H1 (cell line): ENCODE measurements around the gene GASK1B. TPM values are rescaled to one million over a fixed set of nuclear protein-coding genes. Genes with fewer than 3 reads are reported as not detected.

Experiments used
- CTCF ChIA-PET: fragments of 300-600 bp; sonication (Branson Sonifier 250); formaldehyde crosslinking; loops from one replicate; lab custom pipeline; 2021; ENCODE audit not compliant: partially characterized antibody; lab: Charles Lee
- POLR2A ChIA-PET: fragments of 300-600 bp; sonication (Branson Sonifier 250); formaldehyde crosslinking; loops from one replicate; lab custom pipeline; 2021; ENCODE audit warnings: inconsistent platforms; ENCODE audit not compliant: partially characterized antibody; lab: Charles Lee
- DNase-seq, 2 experiments: peaks; one replicate each; pipeline versions ENCODE4 v3.0.0 to v3.0.0-alpha.2; 2010 to 2022; ENCODE audit warnings: low spot score in 2 of 2, low read depth in 1 of 2, mixed read lengths in 1 of 2
- FAIRE-seq: peaks from 2 replicates; lab custom pipeline; 2011; peaks lifted over from hg19 to GRCh38; lab: Jason Lieb, UNC
- H2AFZ ChIP-seq: 2 replicates; pipeline ENCODE4 v1.8.1; 2012; ENCODE audit warnings: low read length, inconsistent platforms
- H2AK5ac ChIP-seq: 2 replicates; pipeline ENCODE4 v1.6.1; 2013; ENCODE audit warnings: low read depth, low read length
- H2BK120ac ChIP-seq: replicated peaks from 2 replicates; pipeline ENCODE3; 2013; ENCODE audit warnings: low read depth, low read length, inconsistent platforms
- H2BK12ac ChIP-seq: 2 replicates; pipeline ENCODE4 v1.6.1; 2013; ENCODE audit warnings: low read depth, low read length
- H2BK15ac ChIP-seq: 2 replicates; pipeline ENCODE4 v1.6.1; 2013; ENCODE audit warnings: low read length
- H2BK20ac ChIP-seq: 2 replicates; pipeline ENCODE4 v1.6.1; 2013; ENCODE audit warnings: low read length
- H2BK5ac ChIP-seq: 2 replicates; pipeline ENCODE4 v1.6.1; 2013; ENCODE audit warnings: low read depth, low read length
- H3K14ac ChIP-seq: 2 replicates; pipeline ENCODE4 v1.6.1; 2013; ENCODE audit warnings: inconsistent platforms; ENCODE audit not compliant: insufficient read length
- H3K18ac ChIP-seq: 2 replicates; pipeline ENCODE4 v1.6.1; 2013; ENCODE audit warnings: low read length; ENCODE audit errors: extremely low read depth
- H3K23ac ChIP-seq: 2 replicates; pipeline ENCODE4 v1.6.1; 2013; ENCODE audit warnings: inconsistent platforms; ENCODE audit not compliant: insufficient read length
- H3K23me2 ChIP-seq: 2 replicates; pipeline ENCODE4 v1.6.1; 2013; ENCODE audit warnings: low read depth, low read length
- H3K27ac ChIP-seq: 2 replicates; pipeline ENCODE4 v1.6.1; 2011; ENCODE audit warnings: low read depth, low read length, inconsistent platforms
- H3K27me3 ChIP-seq, 4 experiments: replicated peaks in 1 of 4; 1 replicate in 1 of 4; 2 replicates in 3 of 4; pipeline versions ENCODE4 v1.6.1 to v1.8.1; 2011 to 2013; ENCODE audit warnings: low read length in 3 of 4, mild to moderate bottlenecking in 3 of 4, inconsistent platforms in 2 of 4, mixed read lengths in 2 of 4, moderate library complexity in 1 of 4; ENCODE audit not compliant: control insufficient read depth in 3 of 4, insufficient read depth in 3 of 4; ENCODE audit errors: extremely low read depth in 1 of 4
- H3K36me3 ChIP-seq, 4 experiments: 2 replicates each; pipeline versions ENCODE4 v1.6.1 to v1.8.1; 2011 to 2013; ENCODE audit warnings: mild to moderate bottlenecking in 4 of 4, low read length in 3 of 4, moderate library complexity in 2 of 4, control low read depth in 1 of 4, inconsistent platforms in 1 of 4; ENCODE audit not compliant: insufficient read depth in 4 of 4, control insufficient read depth in 2 of 4
- H3K4ac ChIP-seq: replicated peaks from 2 replicates; pipeline ENCODE3; 2013; ENCODE audit warnings: low read length, low read depth, mixed read lengths, inconsistent platforms; ENCODE audit not compliant: insufficient read length
- H3K4me1 ChIP-seq, 4 experiments: replicated peaks in 1 of 4; 1 replicate in 1 of 4; 2 replicates in 3 of 4; pipeline versions ENCODE4 v1.6.1 to v1.8.1; 2011 to 2013; ENCODE audit warnings: low read length in 3 of 4, inconsistent platforms in 2 of 4, mixed read lengths in 1 of 4; ENCODE audit not compliant: insufficient read depth in 4 of 4, control insufficient read depth in 3 of 4
- H3K4me2 ChIP-seq, 2 experiments: 2 replicates each; pipeline versions ENCODE4 v1.6.1 to v1.8.1; 2011 to 2013; ENCODE audit warnings: low read depth in 2 of 2, low read length in 2 of 2, control low read depth in 1 of 2, inconsistent platforms in 1 of 2, mild to moderate bottlenecking in 1 of 2; ENCODE audit not compliant: insufficient read depth in 1 of 2
- H3K4me3 ChIP-seq, 4 experiments: fragments of 200-600, 300-600 bp in 1 of 4; sonication (generic), shearing (Covaris generic), sonication (Bioruptor Twin) in 1 of 4; 2 replicates each; pipeline versions ENCODE4 v1.5.1 to v1.8.1; 2011 to 2016; ENCODE audit warnings: low read length in 4 of 4, low read depth in 3 of 4, control low read depth in 2 of 4, inconsistent platforms in 2 of 4, mild to moderate bottlenecking in 2 of 4, mixed read lengths in 1 of 4, moderate library complexity in 1 of 4; ENCODE audit not compliant: insufficient read depth in 2 of 4; ENCODE audit errors: extremely low read depth in 1 of 4
- H3K56ac ChIP-seq: replicated peaks from 2 replicates; pipeline ENCODE3; 2013; ENCODE audit warnings: low read depth, mild to moderate bottlenecking, mixed read lengths, low read length, inconsistent platforms; ENCODE audit not compliant: insufficient read length
- H3K79me1 ChIP-seq: 2 replicates; pipeline ENCODE4 v1.6.1; 2013; ENCODE audit warnings: low read depth, low read length, control low read depth
- H3K79me2 ChIP-seq, 2 experiments: 2 replicates each; pipeline versions ENCODE4 v1.6.1 to v1.8.1; 2012 to 2013; ENCODE audit warnings: low read length in 2 of 2, mild to moderate bottlenecking in 2 of 2, inconsistent platforms in 1 of 2; ENCODE audit not compliant: insufficient read depth in 2 of 2, control insufficient read depth in 1 of 2
- H3K9ac ChIP-seq, 4 experiments: replicated peaks in 1 of 4; 1 replicate in 1 of 4; 2 replicates in 3 of 4; pipeline versions ENCODE4 v1.6.1 to v1.8.1; 2011 to 2013; ENCODE audit warnings: low read depth in 3 of 4, low read length in 3 of 4, control low read depth in 2 of 4, mild to moderate bottlenecking in 2 of 4, moderate library complexity in 2 of 4, inconsistent platforms in 1 of 4; ENCODE audit errors: extremely low read depth in 1 of 4
- H3K9me3 ChIP-seq, 2 experiments: 2 replicates each; pipeline versions ENCODE4 v1.6.1 to v1.8.1; 2012 to 2013; ENCODE audit warnings: mild to moderate bottlenecking in 2 of 2, moderate library complexity in 2 of 2, control low read depth in 1 of 2, inconsistent platforms in 1 of 2, low read depth in 1 of 2, low read length in 1 of 2, mixed read lengths in 1 of 2; ENCODE audit not compliant: insufficient read depth in 2 of 2
- H4K20me1 ChIP-seq, 2 experiments: replicated peaks in 1 of 2; 2 replicates each; pipeline versions ENCODE3 to v1.8.1; 2011 to 2013; ENCODE audit warnings: inconsistent platforms in 2 of 2, low read length in 2 of 2, mild to moderate bottlenecking in 1 of 2; ENCODE audit not compliant: insufficient read depth in 2 of 2, control insufficient read depth in 1 of 2
- H4K5ac ChIP-seq: 2 replicates; pipeline ENCODE4 v1.6.1; 2013; ENCODE audit warnings: low read length, low read depth, mixed read lengths, inconsistent platforms; ENCODE audit not compliant: insufficient read length
- H4K8ac ChIP-seq: 2 replicates; pipeline ENCODE4 v1.8.0; 2013; ENCODE audit warnings: mild to moderate bottlenecking, moderate library complexity, low read length, inconsistent platforms; ENCODE audit not compliant: insufficient read depth; ENCODE audit errors: extremely low read depth
- H4K91ac ChIP-seq: replicated peaks from 2 replicates; pipeline ENCODE3; 2013; ENCODE audit warnings: low read length, mixed read lengths, inconsistent platforms; ENCODE audit not compliant: insufficient read length
- CTBP2 ChIP-seq: IDR thresholded peaks from 2 replicates; pipeline ENCODE4 v1.7.0; 2011; ENCODE audit warnings: borderline replicate concordance, mild to moderate bottlenecking, moderate library complexity, mixed read lengths, low read length; ENCODE audit not compliant: insufficient read depth, insufficient read length
- JUND ChIP-seq: IDR thresholded peaks from 2 replicates; pipeline ENCODE4 v1.6.1; 2011; ENCODE audit warnings: mild to moderate bottlenecking, improper control_type of control experiment, low read length
- KDM4A ChIP-seq: IDR thresholded peaks from one replicate; pipeline ENCODE4 v1.7.1; 2012; ENCODE audit warnings: low read depth, mild to moderate bottlenecking, moderate library complexity, low read length, inconsistent platforms; ENCODE audit not compliant: severe bottlenecking
- WGBS, 2 experiments: shearing (Covaris generic) in 1 of 2; methylation state at CpG; one replicate each; pipeline versions ENCODE4 v1.1.6 to v1.1.7; 2013 to 2015; ENCODE audit warnings: low lambda C conversion rate in 2 of 2, mixed read lengths in 2 of 2, inconsistent platforms in 1 of 2, low coverage in 1 of 2, missing lambda C conversion rate in 1 of 2; ENCODE audit not compliant: insufficient replicate concordance in 2 of 2, insufficient coverage in 1 of 2, insufficient read length in 1 of 2; ENCODE audit errors: extremely low coverage in 1 of 2, missing lambda C conversion rate in 1 of 2; 5-methylcytosine and 5-hydroxymethylcytosine counted together
- polyA plus RNA-seq, 7 experiments: library from polyadenylated mRNA; depleted of rRNA in 3 of 7; stranded (reverse) in 5 of 7; unstranded in 2 of 7; fragments of >200 nt in 5 of 7; fragments of 200-250 nt in 2 of 7; gene quantifications; 1 replicate in 5 of 7; 2 replicates in 1 of 7; 4 replicates in 1 of 7; pipeline versions ENCODE4 v1.2.1 to v1.2.3, GENCODE V29; 2011 to 2013; ENCODE audit warnings: missing spikeins in 2 of 7, mixed read lengths in 2 of 7
- total RNA-seq: library from RNA; stranded (reverse); fragmentation: NEBNext Ultra II Directional; extraction: Animal tissue kit (Norgen Biotek cat#: 25700); gene quantifications from 2 replicates; pipeline ENCODE4 v1.2.1, GENCODE V29; 2021

The GASK1B gene
- total and polyA plus RNA-seq, 2 of the 8 experiments (the other 6 are each of a cell fraction or from before 2014, with no cell fraction given), result not detected

DNA sequence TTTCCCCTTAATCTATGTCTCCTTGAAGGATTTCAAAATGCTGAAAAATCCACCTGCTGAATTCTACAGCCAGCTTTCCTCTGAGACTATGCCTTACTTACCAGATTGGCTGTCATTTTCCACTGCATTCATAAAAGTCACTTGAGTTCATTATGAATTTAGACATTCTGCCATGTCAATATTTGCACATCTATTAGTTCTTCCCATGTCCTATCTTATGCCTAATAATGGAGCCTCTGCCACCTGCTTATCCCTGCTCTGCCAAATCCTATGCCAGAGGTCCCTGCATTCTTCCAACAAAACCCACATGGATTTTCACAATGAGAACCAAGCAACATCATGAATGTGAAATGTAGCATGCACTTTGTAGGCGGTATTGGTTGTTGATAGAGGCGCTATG lies 42.6 kb downstream of the GASK1B start:
- DNase-seq (no peak), FAIRE-seq (no peak)
- Histone ChIP-seq H4K20me1 (no peaks in the 10 kb centered on the region), H2AK5ac (no peak overlapping the region), H2BK12ac (no peak overlapping the region), H2BK5ac (no peak overlapping the region), H2BK120ac (no peak overlapping the region), H4K8ac (no peak overlapping the region), H3K4ac (no peak overlapping the region), H3K23ac (no peak overlapping the region), H4K5ac (no peak overlapping the region), H4K91ac (no peak overlapping the region), H3K56ac (no peak overlapping the region), H3K4me1 (no peaks in the 10 kb centered on the region), H3K36me3 (no peaks in the 10 kb centered on the region), H3K79me2 (no peaks in the 10 kb centered on the region), H3K18ac (no peak overlapping the region), H3K9ac (no peak overlapping the region), H3K79me1 (no peaks in the 10 kb centered on the region), H3K23me2 (no peaks in the 10 kb centered on the region), H3K27ac (no peak overlapping the region), H3K14ac (no peak overlapping the region), H3K4me2 (no peak overlapping the region), H3K9me3 (no peaks in the 10 kb centered on the region), H3K4me3 (no peak overlapping the region), H2BK15ac (no peak overlapping the region), H2BK20ac (no peak overlapping the region), H3K27me3 (no peaks in the 10 kb centered on the region; a peak in 1 of 7 replicates), H2AFZ (no peak overlapping the region)
- 93% methylated on average over 2 of the region's 2 CpGs; no CpG with 5 or more reads in 1 of the 2 experiments for WGBS, 2 experiments
- ChIA-PET POLR2A (no interaction called here), CTCF (interaction anchor here (0.7 kb wide), 1 partner anchor 1504 kb away, joined by 3 read pairs; no protein-coding TSS in a partner anchor)
- TF ChIP-seq JUND, result no peak
- no peak for TF ChIP-seq KDM4A
- no peak for TF ChIP-seq CTBP2
